LNCaP clone FGC (cell line): ENCODE measurements around the gene ACVR1B.

Source experiments
- DNase-seq: peaks from one replicate; pipeline ENCODE4 v3.0.0-alpha.2; 2011; ENCODE audit warnings: low read depth
- H3K4me3 ChIP-seq: 2 replicates; pipeline ENCODE4 v1.5.1; 2011; ENCODE audit warnings: mild to moderate bottlenecking, low read depth, low read length, control low read depth
- CTCF ChIP-seq: IDR thresholded peaks from 2 replicates; pipeline ENCODE4 v1.5.1; 2012; ENCODE audit warnings: mild to moderate bottlenecking; ENCODE audit not compliant: control insufficient read depth, insufficient read depth; ENCODE audit errors: extremely low read depth

The ACVR1B gene

GRCh38 chr12:52037248-52037861 is 85.9 kb downstream of the ACVR1B start:
- TF ChIP-seq CTCF, result peak; percentile 11; the same call in 1 of the 2 replicates
- peak overlapping the region; percentile 57 for H3K4me3 ChIP-seq
- DNase-seq, result no peak

GRCh38 chr12:52038447-52038846 is 86.9 kb downstream of the ACVR1B start:
- no peak overlapping the region for H3K4me3 ChIP-seq
- DNase-seq, result no peak

GRCh38 chr12:52041035-52041434 is 89.5 kb downstream of the ACVR1B start:
- no peak overlapping the region for H3K4me3 ChIP-seq
- no peak for TF ChIP-seq CTCF
- no peak for DNase-seq

More at GRCh38 chr12:52038447-52038846, 86.9 kb downstream of the ACVR1B start:
- no peak for TF ChIP-seq CTCF

- no peak for TF ChIP-seq CTCF
Observed at GRCh38 chr12:52041695-52042123, 90.2 kb downstream of the ACVR1B start.

GRCh38 chr12:52042706-52043385 is 91.3 kb downstream of the ACVR1B start:
- no peak for TF ChIP-seq CTCF
- DNase-seq, result no peak
- no peak overlapping the region for H3K4me3 ChIP-seq

More at GRCh38 chr12:52041695-52042123, 90.2 kb downstream of the ACVR1B start:
- DNase-seq, result no peak
- no peak overlapping the region for H3K4me3 ChIP-seq

GRCh38 chr12:52043386-52044212 is 92.1 kb downstream of the ACVR1B start:
- TF ChIP-seq CTCF, result no peak
- no peak overlapping the region for H3K4me3 ChIP-seq
- no peak for DNase-seq
